Cardiac fibroblast (primary cell): ENCODE results near the gene SEL1L3.

Experiments
- DNase-seq, 2 donors: peaks; one replicate each; pipeline versions ENCODE4 v3.0.0 to v3.0.0-alpha.2; 2010; ENCODE audit warnings: low read depth in 2 of 2
- H3K4me3 ChIP-seq, 2 donors: replicated peaks in 1 of 2; 1 replicate in 1 of 2; 2 replicates in 1 of 2; pipeline ENCODE4 v1.5.1; 2011; ENCODE audit warnings: low read depth in 2 of 2, low read length in 2 of 2, mild to moderate bottlenecking in 2 of 2, moderate library complexity in 1 of 2
- CTCF ChIP-seq: IDR thresholded peaks from one replicate; pipeline ENCODE4 v1.5.1; 2011; ENCODE audit warnings: low read depth, mild to moderate bottlenecking, low read length, inconsistent platforms

SEL1L3 gene

GRCh38 chr4:25750874-25751273 is 111.9 kb downstream of the SEL1L3 start:
- no peak overlapping the region for H3K4me3 ChIP-seq
- TF ChIP-seq CTCF, result no peak
- no peak for DNase-seq

DNA sequence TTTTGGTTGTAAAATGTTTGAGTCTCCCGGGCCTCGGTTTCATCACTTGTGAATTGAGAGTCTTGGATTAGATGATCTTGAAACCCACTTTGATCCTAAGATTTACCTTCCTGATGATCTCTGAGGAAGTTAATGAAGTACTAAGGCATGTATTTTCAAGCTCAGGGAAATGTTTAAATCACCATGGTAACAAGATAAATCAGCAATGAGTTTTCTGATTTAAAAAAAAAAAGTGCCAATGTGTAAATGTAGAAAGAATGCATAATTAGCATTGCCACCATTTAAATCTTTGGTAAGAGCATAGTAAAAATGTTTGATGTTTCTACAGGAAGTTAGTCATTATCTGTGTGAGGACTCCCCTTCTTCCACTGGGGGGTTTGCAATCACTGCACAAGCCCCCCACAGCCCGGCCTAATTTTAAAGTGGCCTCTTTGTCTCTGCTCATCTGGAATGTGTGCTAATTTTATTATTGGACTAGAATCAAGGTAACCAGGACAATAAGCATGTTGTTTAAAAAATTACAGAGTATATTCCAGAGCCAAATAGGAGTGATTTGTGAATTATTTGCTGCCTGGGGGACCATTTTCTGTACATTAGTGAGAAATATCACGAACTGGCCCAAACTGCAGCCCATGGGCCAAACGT is 113.5 kb downstream of the SEL1L3 start:
- no peak for TF ChIP-seq CTCF
- no peak overlapping the region for H3K4me3 ChIP-seq
- DNase-seq, result no peak

DNA sequence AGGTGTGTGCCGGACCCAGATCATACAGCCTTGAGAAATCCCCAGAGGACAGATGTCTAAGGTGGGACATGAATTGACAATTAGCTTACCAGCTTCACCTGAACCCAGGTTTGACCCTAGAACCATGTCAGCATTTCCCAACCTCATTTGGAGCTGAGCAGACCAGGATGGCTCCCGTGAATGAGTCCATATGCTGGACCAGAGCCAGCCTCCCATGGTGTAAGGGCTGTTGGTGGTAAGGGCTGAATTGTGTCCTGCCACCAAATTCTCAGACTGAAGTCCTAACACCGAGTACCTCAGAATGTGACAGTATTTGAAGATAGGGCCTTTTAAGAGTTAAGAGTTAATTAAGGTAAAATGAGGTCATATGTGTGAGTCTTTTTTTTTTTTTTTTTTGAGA is 118.8 kb downstream of the SEL1L3 start:
- no peak for DNase-seq
- no peak for TF ChIP-seq CTCF
- H3K4me3 ChIP-seq, result no peak overlapping the region

GRCh38 chr4:25729564-25729963 is 133.2 kb downstream of the SEL1L3 start:
- no peak overlapping the region for H3K4me3 ChIP-seq
- no peak for TF ChIP-seq CTCF
- no peak for DNase-seq

- DNase-seq, result no peak
- TF ChIP-seq CTCF, result no peak
- H3K4me3 ChIP-seq, result no peak overlapping the region
These were observed 133.9 kb downstream of the SEL1L3 start for GRCh38 chr4:25728886-25729285.

GRCh38 chr4:25727711-25728493 is 134.9 kb downstream of the SEL1L3 start:
- no peak overlapping the region for H3K4me3 ChIP-seq
- no peak for DNase-seq
- TF ChIP-seq CTCF, result no peak

DNA sequence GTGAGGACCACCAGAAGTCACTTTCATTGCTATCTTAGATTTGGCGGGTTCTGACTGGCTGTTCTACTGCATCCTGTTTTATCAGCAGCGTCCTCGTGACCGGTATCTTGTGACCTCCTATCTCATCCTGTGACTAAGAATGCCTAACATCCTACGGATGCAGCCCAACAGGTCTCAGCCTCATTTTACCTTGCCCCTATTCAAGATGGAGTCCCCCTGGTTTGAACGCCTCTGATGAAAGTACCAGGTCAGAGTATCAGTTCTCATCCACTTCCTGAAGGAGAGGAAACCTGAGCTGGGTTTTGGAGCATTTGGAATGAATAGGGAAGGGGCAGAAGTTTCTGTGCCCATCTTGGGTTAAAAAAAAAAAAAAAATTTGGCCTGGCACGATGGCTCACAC is 136.9 kb downstream of the SEL1L3 start:
- no peak overlapping the region for H3K4me3 ChIP-seq
- TF ChIP-seq CTCF, result no peak
- DNase-seq, result no peak
